GM12878 (cell line): ENCODE data around the gene TXNL4A. TPM values are rescaled to one million over a fixed set of nuclear protein-coding genes. Genes with fewer than 3 reads are reported as not detected.

Experiments
- ATF7 ChIP-seq: fragments of 450-650 bp; IDR thresholded peaks from 2 replicates; pipeline ENCODE4 v1.6.1; 2016; ENCODE audit warnings: low read depth, mild to moderate bottlenecking
- ETV6 ChIP-seq, 2 experiments: fragments of 450-650 bp in 1 of 2; IDR thresholded peaks in 1 of 2; conservative IDR thresholded peaks in 1 of 2; 2 replicates each; pipeline ENCODE4 v1.6.1; 2014; ENCODE audit warnings: antibody characterized with exemption in 1 of 2, borderline replicate concordance in 1 of 2, low read depth in 1 of 2, mild to moderate bottlenecking in 1 of 2, moderate library complexity in 1 of 2
- MXI1 ChIP-seq: fragments of 150-350 bp; IDR thresholded peaks from 2 replicates; pipeline ENCODE4 v1.6.1; 2011; ENCODE audit warnings: low read depth, mild to moderate bottlenecking, inconsistent platforms, low read length, improper control_type of control experiment
- SKIL ChIP-seq: fragments of 450-650 bp; IDR thresholded peaks from 2 replicates; pipeline ENCODE4 v1.6.1; 2017; ENCODE audit warnings: mild to moderate bottlenecking, low read depth, inconsistent platforms; ENCODE audit not compliant: poor library complexity, severe bottlenecking
- ZZZ3 ChIP-seq: IDR thresholded peaks from 2 replicates; pipeline ENCODE4 v1.6.1; 2011; ENCODE audit warnings: low read depth; ENCODE audit not compliant: control insufficient read depth, insufficient read length
- polyA plus RNA-seq, 11 experiments: library from polyadenylated mRNA; depleted of rRNA in 4 of 11; unstranded in 6 of 11; stranded (reverse) in 5 of 11; fragments of >200 nt; fragmentation: Nextera tagmentation in 4 of 11; fragmentation: Illumina TruSeq in 1 of 11; extraction: Ambion mirVana in 4 of 11; extraction: Trizol in 1 of 11; gene quantifications; 1 replicate in 1 of 11; 2 replicates in 10 of 11; pipeline versions ENCODE4 v1.2.1 to v1.2.3, GENCODE V29; 2011 to 2016; ENCODE audit warnings: inconsistent platforms in 2 of 11, missing spikeins in 2 of 11, low read depth in 1 of 11
- total RNA-seq, 4 experiments: library from RNA; depleted of rRNA in 3 of 4; stranded (reverse); fragments of >200 nt in 3 of 4; fragmentation: Illumina TruSeq in 1 of 4; extraction: Trizol in 1 of 4; gene quantifications; 2 replicates each; pipeline versions ENCODE4 v1.2.1 to v1.2.3, GENCODE V29; 2013 to 2021
- TF ChIP-seq, protein P1 (sequence below): fragments of 450-650 bp; IDR thresholded peaks from 2 replicates; pipeline ENCODE4 v1.6.1; 2017; ENCODE audit warnings: antibody characterized with exemption, mild to moderate bottlenecking, moderate library complexity

Gene TXNL4A
- total and polyA plus RNA-seq, 10 of the 15 experiments (the other 5 are each of a cell fraction or from before 2014, with no cell fraction given) = 38.4 to 329 (median 128) TPM

DNA sequence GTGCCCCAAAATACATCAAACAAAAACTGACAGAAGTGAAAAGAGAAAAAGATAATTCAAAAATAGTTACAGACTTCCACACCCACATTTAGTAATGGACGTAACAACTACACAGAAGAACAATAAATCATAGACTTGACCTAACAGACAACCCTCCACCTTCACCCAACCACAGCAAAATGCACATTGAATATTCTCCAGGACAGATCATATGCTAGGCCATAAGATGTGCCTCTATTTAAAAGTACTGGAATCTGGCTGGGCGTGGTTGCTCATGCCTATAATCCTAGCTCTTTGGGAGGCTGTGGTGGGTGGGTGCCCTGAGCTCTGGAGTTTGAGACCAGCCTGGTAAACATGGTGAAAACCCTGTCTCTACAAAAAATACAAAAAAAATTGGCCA is 56.9 kb downstream of the TXNL4A start (continued):
- TF ChIP-seq, protein P1, sequence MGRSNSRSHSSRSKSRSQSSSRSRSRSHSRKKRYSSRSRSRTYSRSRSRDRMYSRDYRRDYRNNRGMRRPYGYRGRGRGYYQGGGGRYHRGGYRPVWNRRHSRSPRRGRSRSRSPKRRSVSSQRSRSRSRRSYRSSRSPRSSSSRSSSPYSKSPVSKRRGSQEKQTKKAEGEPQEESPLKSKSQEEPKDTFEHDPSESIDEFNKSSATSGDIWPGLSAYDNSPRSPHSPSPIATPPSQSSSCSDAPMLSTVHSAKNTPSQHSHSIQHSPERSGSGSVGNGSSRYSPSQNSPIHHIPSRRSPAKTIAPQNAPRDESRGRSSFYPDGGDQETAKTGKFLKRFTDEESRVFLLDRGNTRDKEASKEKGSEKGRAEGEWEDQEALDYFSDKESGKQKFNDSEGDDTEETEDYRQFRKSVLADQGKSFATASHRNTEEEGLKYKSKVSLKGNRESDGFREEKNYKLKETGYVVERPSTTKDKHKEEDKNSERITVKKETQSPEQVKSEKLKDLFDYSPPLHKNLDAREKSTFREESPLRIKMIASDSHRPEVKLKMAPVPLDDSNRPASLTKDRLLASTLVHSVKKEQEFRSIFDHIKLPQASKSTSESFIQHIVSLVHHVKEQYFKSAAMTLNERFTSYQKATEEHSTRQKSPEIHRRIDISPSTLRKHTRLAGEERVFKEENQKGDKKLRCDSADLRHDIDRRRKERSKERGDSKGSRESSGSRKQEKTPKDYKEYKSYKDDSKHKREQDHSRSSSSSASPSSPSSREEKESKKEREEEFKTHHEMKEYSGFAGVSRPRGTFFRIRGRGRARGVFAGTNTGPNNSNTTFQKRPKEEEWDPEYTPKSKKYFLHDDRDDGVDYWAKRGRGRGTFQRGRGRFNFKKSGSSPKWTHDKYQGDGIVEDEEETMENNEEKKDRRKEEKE = no peak
- TF ChIP-seq ATF7 (no peak), MXI1 (no peak), ZZZ3 (no peak), ETV6 (conservative IDR thresholded peaks at IDR 0.05 in 1 of 2, IDR thresholded peaks at IDR 0.05 in 1 of 2; ENCODE audit: borderline replicate concordance in 1 of 2, low read depth in 1 of 2) (no peak), SKIL (no peak)
